ENCODE measurements around the gene PDS5B. TPM values are rescaled to one million over a fixed set of nuclear protein-coding genes. Genes with fewer than 3 reads are reported as not detected.

The PDS5B gene
- total and polyA plus RNA-seq, 2 experiments from 2014 or later: 43.9 to 46.5 TPM

- peak; percentile 54; the same call in 2 of the 3 replicates for ATAC-seq
- Mint-ChIP-seq H3K9me3 (no peaks in the 10 kb centered on the region), H3K27ac (peak overlapping the region; percentile 48; the same call in 1 of the 2 replicates), H3K27me3 (ENCODE audit: insufficient read depth, low read depth, poor library complexity) (no peaks in the 10 kb centered on the region), H3K36me3 (ENCODE audit: low read depth) (peaks cover 10% of the 10 kb centered on the region; the same call in 2 of the 3 replicates), H3K4me3 (no peak overlapping the region), H3K4me1 (no peaks in the 10 kb centered on the region)
- Histone ChIP-seq H4K20me1 (replicated peaks; ENCODE audit: insufficient read depth) (no peaks in the 10 kb centered on the region), H3K4me2 (no peak overlapping the region), H3K27ac (ENCODE audit: low read depth) (no peak overlapping the region), H3K9me2 (ENCODE audit: insufficient read depth) (no peaks in the 10 kb centered on the region), H3K4me1 (ENCODE audit: insufficient read depth) (no peaks in the 10 kb centered on the region), H3K36me3 (ENCODE audit: insufficient read depth) (no peaks in the 10 kb centered on the region; the same call in 1 of the 2 replicates), H3K27me3 (ENCODE audit: insufficient read depth) (no peaks in the 10 kb centered on the region), H3K79me2 (replicated peaks; ENCODE audit: insufficient read depth) (no peaks in the 10 kb centered on the region), H3K4me3 (no peak overlapping the region), H3F3A (replicated peaks; ENCODE audit: low read depth) (no peaks in the 10 kb centered on the region), H2AFZ (no peak overlapping the region)
- DNase-seq (ENCODE audit: low spot score): no peak
- TF ChIP-seq ZNF331 (CRISPR knock-in tag; IDR thresholded peaks at IDR 0.05; ENCODE audit: low read depth) (no peak), EZH2 (IDR thresholded peaks at IDR 0.05; ENCODE audit: low read depth, unreplicated experiment) (no peak), JUNB (IDR thresholded peaks at IDR 0.05; ENCODE audit: unreplicated experiment) (no peak), EZH2phosphoT487 (IDR thresholded peaks at IDR 0.05; ENCODE audit: unreplicated experiment) (no peak), CREB1 (CRISPR knock-in tag; IDR thresholded peaks at IDR 0.05; ENCODE audit: low read depth) (no peak), CTCF (conservative IDR thresholded peaks at IDR 0.05; ENCODE audit: low read depth in 2 of 2) (no peak), STAT1 (IDR thresholded peaks at IDR 0.05; ENCODE audit: unreplicated experiment) (no peak), ETS1 (IDR thresholded peaks at IDR 0.05) (no peak), REST (IDR thresholded peaks at IDR 0.05; ENCODE audit: unreplicated experiment) (no peak), ZNF114 (CRISPR knock-in tag; IDR thresholded peaks at IDR 0.05) (no peak), NANOG (IDR thresholded peaks at IDR 0.05; ENCODE audit: borderline replicate concordance) (no peak), POLR2AphosphoS5 (IDR thresholded peaks at IDR 0.05; ENCODE audit: low read depth) (no peak), ZNF462 (CRISPR knock-in tag; IDR thresholded peaks at IDR 0.05) (no peak)
Observed at GRCh38 chr13:32745509-32745908, 159.3 kb downstream of the PDS5B start.

All from GM23338 (cell line).